Measurements from ENCODE around the gene KCNQ2.

KCNQ2 gene

GRCh38 chr20:63492518-63492917, 20.1 kb upstream of the KCNQ2 start:
- TF ChIP-seq ZNF8 (CRISPR knock-in tag; IDR thresholded peaks at IDR 0.05): no peak
- TF ChIP-seq PPARA (CRISPR knock-in tag; IDR thresholded peaks at IDR 0.05; ENCODE audit: borderline replicate concordance): no peak
- TF ChIP-seq CSDC2 (CRISPR knock-in tag; IDR thresholded peaks at IDR 0.05): no peak
- no peak for TF ChIP-seq TCF4 (CRISPR knock-in tag; IDR thresholded peaks at IDR 0.05; ENCODE audit: borderline replicate concordance)
- no peak for TF ChIP-seq ZFP30 (CRISPR knock-in tag; IDR thresholded peaks at IDR 0.05)
- no peak for TF ChIP-seq CSRNP3 (CRISPR knock-in tag; IDR thresholded peaks at IDR 0.05)
- no peak for TF ChIP-seq TSHZ2 (CRISPR knock-in tag; IDR thresholded peaks at IDR 0.05)
- TF ChIP-seq ZNF70 (CRISPR knock-in tag; IDR thresholded peaks at IDR 0.05): no peak
- TF ChIP-seq SNAI2 (CRISPR knock-in tag; IDR thresholded peaks at IDR 0.05): no peak
- no peak for TF ChIP-seq GLIS3 (CRISPR knock-in tag; IDR thresholded peaks at IDR 0.05)
- TF ChIP-seq OSR1 (CRISPR knock-in tag; IDR thresholded peaks at IDR 0.05): no peak
- ATAC-seq: no peak

DNA sequence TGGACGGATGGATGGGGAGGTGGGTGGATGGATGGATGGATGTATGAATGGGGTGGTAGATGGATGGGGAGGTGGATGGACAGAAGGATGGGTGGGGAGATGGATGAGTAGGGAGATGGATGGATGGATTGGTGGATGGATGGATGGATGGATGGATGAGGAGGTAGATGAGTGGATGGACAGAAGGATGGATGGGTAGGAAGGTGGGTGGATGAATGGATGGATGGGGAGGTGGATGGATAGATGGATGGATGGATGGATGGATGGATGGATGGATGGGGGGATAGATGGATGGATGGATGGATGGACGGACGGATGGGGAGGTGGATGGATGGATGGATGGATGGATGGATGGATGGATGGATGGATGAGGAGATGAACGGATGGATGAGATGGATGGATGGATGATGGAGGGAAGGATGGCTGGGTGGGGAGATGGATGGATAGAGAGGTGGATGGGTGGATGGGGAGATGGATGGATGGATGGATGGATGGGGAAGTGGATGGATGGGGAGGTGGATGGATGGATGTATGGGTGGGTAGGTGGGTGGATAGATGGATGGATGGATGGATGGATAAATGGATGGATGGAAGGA, 19.3 kb upstream of the KCNQ2 start:
- TF ChIP-seq CSRNP3 (CRISPR knock-in tag; IDR thresholded peaks at IDR 0.05) (no peak), RARB (CRISPR knock-in tag; IDR thresholded peaks at IDR 0.05) (no peak), ZFP30 (CRISPR knock-in tag; IDR thresholded peaks at IDR 0.05) (no peak), CSDC2 (CRISPR knock-in tag; IDR thresholded peaks at IDR 0.05) (no peak), ISL1 (CRISPR knock-in tag; IDR thresholded peaks at IDR 0.05) (no peak), TCF4 (CRISPR knock-in tag; IDR thresholded peaks at IDR 0.05; ENCODE audit: borderline replicate concordance) (no peak), ZFP3 (CRISPR knock-in tag; IDR thresholded peaks at IDR 0.05) (no peak), BACH2 (CRISPR knock-in tag; IDR thresholded peaks at IDR 0.05; ENCODE audit: borderline replicate concordance) (no peak), SNAI2 (CRISPR knock-in tag; IDR thresholded peaks at IDR 0.05) (no peak)
- TF ChIP-seq, protein P1, sequence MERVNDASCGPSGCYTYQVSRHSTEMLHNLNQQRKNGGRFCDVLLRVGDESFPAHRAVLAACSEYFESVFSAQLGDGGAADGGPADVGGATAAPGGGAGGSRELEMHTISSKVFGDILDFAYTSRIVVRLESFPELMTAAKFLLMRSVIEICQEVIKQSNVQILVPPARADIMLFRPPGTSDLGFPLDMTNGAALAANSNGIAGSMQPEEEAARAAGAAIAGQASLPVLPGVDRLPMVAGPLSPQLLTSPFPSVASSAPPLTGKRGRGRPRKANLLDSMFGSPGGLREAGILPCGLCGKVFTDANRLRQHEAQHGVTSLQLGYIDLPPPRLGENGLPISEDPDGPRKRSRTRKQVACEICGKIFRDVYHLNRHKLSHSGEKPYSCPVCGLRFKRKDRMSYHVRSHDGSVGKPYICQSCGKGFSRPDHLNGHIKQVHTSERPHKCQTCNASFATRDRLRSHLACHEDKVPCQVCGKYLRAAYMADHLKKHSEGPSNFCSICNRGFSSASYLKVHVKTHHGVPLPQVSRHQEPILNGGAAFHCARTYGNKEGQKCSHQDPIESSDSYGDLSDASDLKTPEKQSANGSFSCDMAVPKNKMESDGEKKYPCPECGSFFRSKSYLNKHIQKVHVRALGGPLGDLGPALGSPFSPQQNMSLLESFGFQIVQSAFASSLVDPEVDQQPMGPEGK (CRISPR knock-in tag; IDR thresholded peaks at IDR 0.05; ENCODE audit: borderline replicate concordance): no peak
- ATAC-seq: no peak

- ATAC-seq: no peak
- no peak for TF ChIP-seq ZFP30 (CRISPR knock-in tag; IDR thresholded peaks at IDR 0.05)
- TF ChIP-seq RARB (CRISPR knock-in tag; IDR thresholded peaks at IDR 0.05): no peak
- TF ChIP-seq ZNF565 (CRISPR knock-in tag; conservative IDR thresholded peaks at IDR 0.05; ENCODE audit: low read depth): no peak
- no peak for TF ChIP-seq SNAI2 (CRISPR knock-in tag; IDR thresholded peaks at IDR 0.05)
- TF ChIP-seq ZNF8 (CRISPR knock-in tag; IDR thresholded peaks at IDR 0.05): no peak
- no peak for TF ChIP-seq TSHZ2 (CRISPR knock-in tag; IDR thresholded peaks at IDR 0.05)
- TF ChIP-seq POU6F1 (CRISPR knock-in tag; IDR thresholded peaks at IDR 0.05; ENCODE audit: borderline replicate concordance, low read depth): no peak
- no peak for TF ChIP-seq ISL1 (CRISPR knock-in tag; IDR thresholded peaks at IDR 0.05)
- TF ChIP-seq ESRRG (CRISPR knock-in tag; IDR thresholded peaks at IDR 0.05): no peak
- TF ChIP-seq GLIS3 (CRISPR knock-in tag; IDR thresholded peaks at IDR 0.05): no peak
- TF ChIP-seq ZNF70 (CRISPR knock-in tag; IDR thresholded peaks at IDR 0.05): no peak
- no peak for TF ChIP-seq TOX (CRISPR knock-in tag; IDR thresholded peaks at IDR 0.05; ENCODE audit: borderline replicate concordance)
- no peak for TF ChIP-seq OSR1 (CRISPR knock-in tag; IDR thresholded peaks at IDR 0.05)
- TF ChIP-seq ARNTL (CRISPR knock-in tag; IDR thresholded peaks at IDR 0.05; ENCODE audit: borderline replicate concordance, low read depth): no peak
- TF ChIP-seq ZC3H10 (CRISPR knock-in tag; IDR thresholded peaks at IDR 0.05): no peak
These were observed 18.6 kb upstream of the KCNQ2 start for GRCh38 chr20:63491078-63491477.

Measured in SK-N-SH treated with all-trans-retinoic acid at 6 μM for 48 hours (cell line).